Measurements from ENCODE around the gene RAB37. TPM values are rescaled to one million over a fixed set of nuclear protein-coding genes. Genes with fewer than 3 reads are reported as not detected.

The RAB37 gene
- total RNA-seq, 4 donors from 2014 or later = 0.57 to 1.7 TPM; not detected in 2

- no peak for DNase-seq (ENCODE audit: low spot score in 2 of 2)
- WGBS, 2 donors = 65 to 66% methylated on average over 5 of the region's 5 CpGs
- H3K4me3 ChIP-seq (ENCODE audit: low read depth, poor library complexity, severe bottlenecking) = no peak overlapping the region
- TF ChIP-seq POLR2A (IDR thresholded peaks at IDR 0.05) = no peak
- TF ChIP-seq CTCF (IDR thresholded peaks at IDR 0.05) = no peak
- intact Hi-C loops (cut with DNase I; ENCODE audit: low total_unique reads) = no loop called here
These were observed 41.9 kb downstream of the RAB37 start for GRCh38 chr17:74778960-74779359.

GRCh38 chr17:74779501-74779900, 42.4 kb downstream of the RAB37 start:
- WGBS, 2 donors = 79 to 81% methylated on average over 8 of the region's 8 CpGs
- H3K4me3 ChIP-seq (ENCODE audit: low read depth, poor library complexity, severe bottlenecking) = no peak overlapping the region
- intact Hi-C loops (cut with DNase I; ENCODE audit: low total_unique reads) = no loop called here
- no peak for TF ChIP-seq CTCF (IDR thresholded peaks at IDR 0.05)
- no peak for TF ChIP-seq POLR2A (IDR thresholded peaks at IDR 0.05)
- DNase-seq (ENCODE audit: low spot score in 2 of 2) = no peak

- intact Hi-C loops (cut with DNase I; ENCODE audit: low total_unique reads) = no loop called here
- TF ChIP-seq POLR2A (IDR thresholded peaks at IDR 0.05) (no peak), CTCF (IDR thresholded peaks at IDR 0.05) (no peak)
- WGBS, 2 donors = 72 to 82% methylated on average over 11 of the region's 11 CpGs
- peak in 1 of 2 donors; percentile 59 for DNase-seq (ENCODE audit: low spot score in 2 of 2)
- no peak overlapping the region for H3K4me3 ChIP-seq (ENCODE audit: low read depth, poor library complexity, severe bottlenecking)
These were observed 42.9 kb downstream of the RAB37 start for GRCh38 chr17:74779948-74780400.

- intact Hi-C loops (cut with DNase I; ENCODE audit: low total_unique reads) = no loop called here
- no peak for DNase-seq (ENCODE audit: low spot score in 2 of 2)
- H3K4me3 ChIP-seq (ENCODE audit: low read depth, poor library complexity, severe bottlenecking) = no peak overlapping the region
- no peak for TF ChIP-seq POLR2A (IDR thresholded peaks at IDR 0.05)
- TF ChIP-seq CTCF (IDR thresholded peaks at IDR 0.05) = no peak
- whole genome bisulfite sequencing, 2 donors = 72 to 74% methylated on average over 7 of the region's 7 CpGs
These were observed 43.6 kb downstream of the RAB37 start for GRCh38 chr17:74780443-74781238.

- no peak for DNase-seq (ENCODE audit: low spot score in 2 of 2)
- no peak overlapping the region for H3K4me3 ChIP-seq (ENCODE audit: low read depth, poor library complexity, severe bottlenecking)
- 92 to 95% methylated on average over 5 of the region's 5 CpGs for WGBS, 2 donors
- intact Hi-C loops (cut with DNase I; ENCODE audit: low total_unique reads) = no loop called here
- TF ChIP-seq POLR2A (IDR thresholded peaks at IDR 0.05) (no peak), CTCF (IDR thresholded peaks at IDR 0.05) (no peak)
These were observed 45.5 kb downstream of the RAB37 start for GRCh38 chr17:74782571-74782970.

All from lower leg skin (tissue), 4 donors.